ENCODE measurements around the gene POFUT2.

DNA sequence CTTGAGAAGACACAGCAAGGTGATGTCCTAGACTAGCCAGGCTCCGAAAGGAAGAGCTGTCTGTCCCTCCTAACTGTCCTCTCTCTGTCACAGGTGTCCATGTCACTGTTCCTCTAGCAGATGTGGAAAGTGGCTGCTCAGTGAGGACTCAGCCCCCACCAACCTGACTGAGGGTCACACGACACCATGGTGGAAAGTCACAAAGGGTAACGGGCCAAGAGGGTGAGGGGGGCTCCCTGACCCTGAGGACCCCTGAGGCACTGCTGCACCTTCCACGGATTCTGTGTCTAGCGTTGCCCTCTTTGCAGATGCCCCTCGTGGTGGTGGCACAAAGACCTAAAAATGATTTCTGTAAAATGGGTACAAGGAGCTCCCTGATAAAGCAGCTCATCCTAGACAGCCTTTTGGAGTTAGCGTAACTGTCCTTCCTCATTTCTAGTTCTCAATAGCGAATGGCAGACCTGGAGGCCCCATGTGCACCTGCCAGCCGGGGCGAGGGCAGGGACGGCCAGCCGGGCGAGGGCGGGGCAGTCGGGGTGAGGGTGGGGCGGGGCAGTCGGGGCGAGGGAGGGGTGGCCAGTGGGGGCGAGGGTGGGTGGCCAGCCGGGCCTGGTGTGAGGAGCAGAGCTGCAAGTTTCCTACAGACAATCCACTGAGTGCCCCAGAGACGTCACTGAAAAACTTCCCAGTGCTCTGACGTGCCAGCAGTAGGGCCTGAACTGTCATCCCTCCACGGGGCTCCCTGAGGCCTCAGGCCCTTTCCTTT lies 23.4 kb downstream of the POFUT2 start:
- TF ChIP-seq, protein P1, sequence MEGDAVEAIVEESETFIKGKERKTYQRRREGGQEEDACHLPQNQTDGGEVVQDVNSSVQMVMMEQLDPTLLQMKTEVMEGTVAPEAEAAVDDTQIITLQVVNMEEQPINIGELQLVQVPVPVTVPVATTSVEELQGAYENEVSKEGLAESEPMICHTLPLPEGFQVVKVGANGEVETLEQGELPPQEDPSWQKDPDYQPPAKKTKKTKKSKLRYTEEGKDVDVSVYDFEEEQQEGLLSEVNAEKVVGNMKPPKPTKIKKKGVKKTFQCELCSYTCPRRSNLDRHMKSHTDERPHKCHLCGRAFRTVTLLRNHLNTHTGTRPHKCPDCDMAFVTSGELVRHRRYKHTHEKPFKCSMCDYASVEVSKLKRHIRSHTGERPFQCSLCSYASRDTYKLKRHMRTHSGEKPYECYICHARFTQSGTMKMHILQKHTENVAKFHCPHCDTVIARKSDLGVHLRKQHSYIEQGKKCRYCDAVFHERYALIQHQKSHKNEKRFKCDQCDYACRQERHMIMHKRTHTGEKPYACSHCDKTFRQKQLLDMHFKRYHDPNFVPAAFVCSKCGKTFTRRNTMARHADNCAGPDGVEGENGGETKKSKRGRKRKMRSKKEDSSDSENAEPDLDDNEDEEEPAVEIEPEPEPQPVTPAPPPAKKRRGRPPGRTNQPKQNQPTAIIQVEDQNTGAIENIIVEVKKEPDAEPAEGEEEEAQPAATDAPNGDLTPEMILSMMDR (IDR thresholded peaks at IDR 0.05) = no peak
- no peak for TF ChIP-seq POLR2A (IDR thresholded peaks at IDR 0.05)
